DMS 273 treated with DMSO at 0.1 percent for 48 hours (cell line): ENCODE measurements around the gene MAPT.
A peak's percentile ranks its signal among the peaks of the same experiment; 100 is the strongest.

ENCODE experiments used
- DNase-seq: peaks from one replicate; lab custom pipeline; 2025; lab: John Stamatoyannopoulos, UW

MAPT gene

GRCh38 chr17:46028981-46029565 lies 134.7 kb downstream of the MAPT start:
- no peak for DNase-seq

DNA sequence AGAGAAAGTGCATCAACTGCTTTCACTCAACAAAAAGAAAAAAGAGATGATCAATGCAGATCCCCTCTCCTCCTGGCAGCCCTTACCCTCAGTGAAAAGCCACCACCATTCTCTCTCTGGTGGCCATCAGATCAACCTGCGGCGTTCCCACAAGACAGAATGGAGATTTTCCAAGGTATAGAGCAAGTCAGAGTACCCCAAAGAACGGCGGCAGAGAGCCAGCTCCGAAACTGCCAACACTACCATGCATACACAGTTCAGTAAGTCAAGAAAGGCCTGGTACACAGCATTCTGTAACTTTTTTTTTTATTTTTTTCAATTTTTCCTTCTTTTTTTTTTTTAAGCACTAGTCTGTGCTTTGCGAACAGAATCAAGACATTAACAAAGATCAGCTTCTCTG lies 135.3 kb downstream of the MAPT start:
- no peak for DNase-seq

DNA sequence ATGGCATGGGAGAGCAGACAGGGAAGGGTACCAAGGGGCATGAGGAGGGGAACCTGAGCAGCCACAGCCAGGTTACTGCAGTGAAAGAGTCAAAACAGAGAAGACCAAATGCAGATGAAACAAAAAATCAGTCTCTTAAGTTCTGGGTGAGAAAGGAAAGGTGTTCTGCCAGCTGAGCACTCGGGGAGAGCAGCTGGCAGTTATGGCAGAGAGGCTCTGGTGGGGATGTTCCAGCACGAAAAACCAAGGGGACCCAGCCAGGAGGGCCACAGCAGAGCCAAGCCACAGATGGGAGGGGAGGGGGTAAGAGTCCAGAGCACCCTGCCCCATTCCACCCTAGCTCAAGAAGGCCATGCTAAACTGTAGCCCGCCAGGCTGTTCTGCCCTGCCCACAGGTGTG lies 136.4 kb downstream of the MAPT start:
- no peak for DNase-seq

DNA sequence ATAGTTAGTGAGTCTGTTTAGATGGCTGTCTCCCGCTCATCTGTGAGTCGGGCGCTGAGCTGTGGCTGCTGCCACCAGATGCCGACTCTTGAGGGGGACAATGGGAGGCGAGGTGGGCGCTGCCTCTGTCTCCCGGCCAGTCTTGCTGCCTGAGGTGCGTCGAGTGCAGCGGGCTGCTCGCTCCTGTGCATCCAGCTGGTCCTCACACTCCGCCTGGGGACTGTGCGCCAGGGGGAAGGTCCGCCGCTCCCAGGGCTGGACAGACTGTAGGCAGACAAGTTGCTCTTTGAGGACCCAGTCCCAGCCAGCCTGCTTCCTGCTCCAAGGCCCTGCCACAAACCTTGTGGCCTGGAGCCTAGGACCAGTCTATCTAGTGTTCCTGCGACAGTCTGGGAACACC lies 137.1 kb downstream of the MAPT start:
- DNase-seq: no peak

DNA sequence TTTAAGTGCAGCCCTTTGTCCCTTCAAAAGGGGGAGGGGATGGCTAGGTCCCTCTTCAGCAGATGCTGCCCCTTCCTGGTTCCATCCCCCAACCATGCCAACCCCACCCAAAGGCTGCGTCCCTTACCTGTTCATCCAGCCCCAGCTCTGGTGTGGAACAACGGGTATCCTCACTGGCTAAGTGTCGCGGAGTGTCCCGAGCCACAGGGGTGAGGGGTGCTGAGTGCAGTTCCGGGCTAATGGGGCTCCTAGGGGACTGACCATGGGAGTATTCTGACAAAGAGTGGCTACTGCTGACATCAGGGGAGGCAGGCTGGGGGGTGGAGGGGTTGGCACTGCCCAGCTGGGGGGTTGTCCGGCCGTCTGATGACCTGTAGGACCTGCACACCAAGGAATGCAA lies 137.6 kb downstream of the MAPT start:
- DNase-seq: no peak

GRCh38 chr17:46032909-46033308 lies 138.6 kb downstream of the MAPT start:
- DNase-seq: no peak

DNA sequence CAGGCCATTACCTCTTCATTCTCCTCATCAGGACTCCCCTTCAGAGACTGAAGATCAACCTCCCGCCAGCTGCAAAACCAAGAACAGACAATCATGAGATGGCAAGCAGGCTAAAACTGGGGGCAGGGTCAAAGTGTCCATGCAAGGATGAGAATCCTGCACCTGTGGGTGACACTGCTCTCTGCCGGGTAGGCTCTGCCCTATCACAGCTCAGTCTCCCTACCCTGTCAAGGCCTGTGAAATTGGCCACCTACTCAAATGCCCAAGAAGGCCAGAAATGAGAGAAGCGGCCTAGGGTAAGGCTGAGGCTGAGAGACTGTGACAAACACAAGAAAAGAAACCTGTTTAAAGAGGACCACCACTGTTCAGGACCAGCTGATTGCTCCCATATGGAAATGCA lies 139.0 kb downstream of the MAPT start:
- no peak for DNase-seq

DNA sequence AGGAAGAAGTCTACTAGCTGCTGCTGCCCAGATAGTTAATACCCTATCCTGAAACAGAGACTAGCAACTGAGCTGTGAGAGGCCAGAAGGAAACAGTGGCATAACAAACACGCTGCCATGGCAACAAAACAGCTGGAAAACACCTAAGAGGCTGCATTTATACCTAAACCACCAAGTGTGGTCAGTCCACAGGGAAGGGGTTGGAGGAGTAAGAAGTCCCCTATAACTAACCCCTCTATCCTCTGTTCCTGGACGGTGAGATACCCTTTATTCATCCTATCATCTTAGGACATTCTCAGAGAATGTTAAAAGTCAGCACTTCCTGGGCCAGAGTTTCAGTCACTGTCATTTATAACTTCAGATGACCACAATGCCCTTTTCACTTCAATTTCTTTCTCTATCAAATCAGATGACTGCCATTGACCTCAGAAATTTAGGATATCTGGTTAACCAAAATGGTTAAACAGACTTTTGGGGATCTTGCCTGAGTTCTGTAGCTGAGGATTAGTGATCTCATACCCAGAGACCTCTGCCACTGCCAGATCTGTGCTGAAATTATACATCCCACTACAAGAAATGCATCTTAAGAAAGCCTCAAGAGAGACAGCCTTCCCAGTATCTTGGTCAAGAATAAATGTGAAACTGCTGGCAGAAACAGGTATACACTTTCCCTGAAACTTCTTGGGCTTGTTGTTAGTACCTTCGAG lies 140.9 kb downstream of the MAPT start:
- DNase-seq: no peak

DNA sequence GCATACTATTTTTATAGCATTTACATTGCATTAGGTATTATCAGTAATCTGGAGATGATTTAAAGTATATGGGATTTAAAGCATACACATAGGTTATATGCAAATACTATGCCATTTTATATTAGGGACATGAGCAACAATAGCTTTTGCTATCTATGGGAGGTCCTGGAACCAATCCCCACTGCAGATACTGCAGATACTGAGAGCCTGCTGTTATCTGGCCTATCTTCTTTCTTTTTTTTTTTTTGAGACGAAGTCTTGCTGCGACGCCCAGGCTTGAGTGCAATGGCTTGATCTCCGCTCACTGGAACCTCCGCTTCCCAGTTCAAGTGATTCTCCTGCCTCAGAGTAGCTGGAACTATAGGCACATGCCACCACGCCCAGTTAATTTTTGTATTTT lies 142.1 kb downstream of the MAPT start:
- DNase-seq: no peak

DNA sequence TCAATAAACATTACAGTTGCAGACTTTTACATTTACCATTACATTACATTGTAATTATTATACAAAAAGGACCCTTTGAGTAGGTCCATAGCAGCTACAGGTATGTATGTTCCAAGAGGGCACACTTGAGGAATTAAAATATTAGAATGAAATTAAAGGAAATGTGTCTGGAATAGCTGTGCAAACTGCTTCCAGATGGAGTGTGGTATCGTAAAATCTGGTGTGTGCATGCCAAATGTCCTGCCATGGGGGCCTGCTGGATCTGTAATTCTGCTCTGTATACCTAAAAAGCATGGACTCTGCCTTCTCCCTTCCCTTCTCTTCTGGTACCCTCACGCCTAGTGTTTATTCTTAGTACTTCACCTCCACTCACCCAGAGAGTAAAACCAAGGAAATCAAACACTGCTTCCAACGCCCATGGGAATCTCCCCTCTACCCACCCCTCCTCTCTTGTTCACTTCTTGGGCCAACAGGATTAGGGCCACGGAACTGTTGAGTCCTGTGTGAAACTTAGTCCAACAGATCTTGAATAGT lies 143.4 kb downstream of the MAPT start:
- no peak for DNase-seq

DNA sequence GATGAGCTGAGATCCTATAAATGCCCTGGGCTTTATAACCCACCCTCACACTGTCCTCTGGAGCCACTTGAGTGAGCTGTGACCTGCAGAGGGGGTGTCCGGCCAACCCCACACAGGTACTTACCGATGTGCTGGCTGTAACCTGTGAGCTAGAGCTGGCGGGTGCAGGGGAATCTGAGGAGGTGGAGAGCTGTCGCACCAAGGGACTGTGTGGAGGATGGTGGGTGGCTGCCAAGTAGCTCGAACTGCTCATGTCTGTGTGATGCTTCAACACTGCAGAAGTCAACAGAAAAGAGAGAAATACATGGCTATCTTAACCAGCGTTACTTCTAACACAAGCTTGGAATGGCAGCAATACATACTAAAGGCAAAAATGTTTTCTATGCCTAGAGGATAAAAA lies 144.1 kb downstream of the MAPT start:
- DNase-seq: no peak

DNA sequence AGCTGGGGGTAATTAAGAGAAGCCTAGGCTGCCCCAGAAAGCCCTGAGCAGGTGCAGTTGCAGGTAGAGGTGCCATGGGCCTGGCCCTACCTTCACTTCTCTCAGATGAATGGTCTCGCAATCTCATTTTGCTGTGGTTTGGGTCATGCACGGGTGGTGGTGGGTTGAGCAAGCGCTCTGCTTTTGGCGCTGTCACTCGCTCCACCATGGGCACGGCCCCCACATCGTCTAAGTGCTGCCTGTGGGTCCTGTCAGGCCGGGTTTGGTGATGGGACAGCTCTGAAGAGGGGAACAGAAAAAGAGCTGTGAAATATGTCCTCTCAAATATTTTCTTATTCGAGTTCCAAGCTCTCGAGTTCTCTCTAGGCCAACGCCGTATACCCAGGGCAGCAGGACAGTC lies 144.6 kb downstream of the MAPT start:
- no peak for DNase-seq

- no peak for DNase-seq
Observed at GRCh38 chr17:46039592-46040186, 145.3 kb downstream of the MAPT start.

- DNase-seq: no peak
Observed at GRCh38 chr17:46042246-46042645, 147.9 kb downstream of the MAPT start.

DNA sequence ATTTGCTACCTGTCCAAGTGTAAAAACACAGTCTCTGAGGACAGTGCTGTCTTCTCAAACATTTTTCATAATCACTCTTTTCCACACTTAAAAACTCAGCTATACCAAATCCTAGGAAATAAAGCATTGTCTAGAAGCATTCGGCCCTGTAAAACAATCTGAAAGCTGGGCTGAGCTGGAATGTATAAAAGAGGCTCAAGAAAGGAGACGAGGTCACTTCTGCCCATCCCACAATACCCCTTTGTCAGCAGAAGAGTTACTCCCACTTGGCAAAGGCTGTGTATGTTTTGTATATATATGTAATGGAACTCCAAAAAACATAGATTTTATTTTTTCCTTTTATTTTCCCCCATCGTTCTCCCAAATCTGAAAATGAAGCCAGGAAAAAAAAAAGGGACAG lies 148.6 kb downstream of the MAPT start:
- DNase-seq: no peak

DNA sequence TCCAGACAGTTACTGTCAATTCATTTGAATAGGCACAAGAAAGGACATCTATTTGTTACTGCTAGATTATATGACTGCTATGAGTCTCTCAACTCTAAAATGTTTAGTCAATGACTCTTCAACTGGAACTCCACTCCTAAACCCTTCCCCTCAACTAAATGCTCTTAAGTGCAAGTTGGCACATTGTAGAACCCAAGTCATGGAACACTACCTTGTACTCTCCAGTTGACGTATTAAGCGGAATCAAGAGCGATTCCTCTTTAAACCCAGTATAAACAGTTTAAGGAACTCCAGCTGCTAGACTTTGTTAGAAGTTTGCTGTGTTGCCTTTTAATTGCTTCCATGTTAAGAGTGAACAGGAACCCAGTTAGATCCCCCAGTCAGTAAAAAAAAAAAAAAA lies 149.3 kb downstream of the MAPT start:
- DNase-seq: no peak

DNA sequence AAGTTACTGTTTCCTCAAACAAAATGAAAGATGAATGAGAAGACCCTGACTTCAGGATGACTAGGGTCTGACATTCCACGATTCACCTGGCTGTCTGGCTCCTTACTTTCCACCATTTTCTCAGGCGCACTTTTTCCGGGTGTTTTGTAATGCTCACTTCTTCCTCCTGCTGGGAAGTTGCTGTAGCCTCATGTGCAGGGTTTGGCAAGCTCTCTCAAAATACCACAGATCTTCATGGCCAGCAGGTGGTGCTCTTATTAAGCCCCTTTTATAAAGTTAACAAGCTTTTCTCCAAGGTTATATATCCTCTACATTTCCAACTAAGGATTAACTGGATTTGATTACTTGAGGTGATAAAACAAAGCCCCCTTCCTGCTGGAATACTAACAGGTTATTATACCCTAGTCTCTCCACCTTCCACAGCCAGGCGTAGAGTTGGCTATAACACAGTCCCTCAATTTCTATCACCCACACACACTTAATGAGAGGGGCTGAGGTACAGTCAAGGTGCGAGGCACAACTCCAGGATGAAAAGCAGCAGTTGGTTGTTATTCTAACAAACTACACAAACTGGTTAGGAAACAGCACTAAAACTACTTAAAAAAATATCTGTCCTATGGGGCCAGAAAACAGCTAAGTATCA lies 150.1 kb downstream of the MAPT start:
- peak; percentile 69 for DNase-seq

DNA sequence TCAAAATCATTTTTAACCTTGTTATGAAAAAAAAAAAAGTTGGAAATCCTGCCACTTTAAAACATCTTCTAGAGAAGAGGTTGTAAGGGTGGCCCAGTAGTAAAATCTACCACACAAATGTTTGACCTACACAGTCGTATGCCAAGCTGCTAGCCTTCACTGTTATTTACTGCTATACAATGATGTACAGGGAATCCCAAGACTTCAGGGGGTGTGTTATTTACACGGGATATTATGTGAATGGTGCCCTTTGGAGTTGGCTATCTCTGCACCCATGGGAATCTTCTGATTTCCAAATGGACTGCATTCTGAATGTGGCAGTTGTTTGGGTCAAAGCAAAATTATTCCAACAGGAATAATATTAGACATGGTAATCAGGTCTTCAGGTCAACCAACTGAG lies 150.6 kb downstream of the MAPT start:
- no peak for DNase-seq

- no peak for DNase-seq
Observed at GRCh38 chr17:46045639-46046038, 151.3 kb downstream of the MAPT start.

DNA sequence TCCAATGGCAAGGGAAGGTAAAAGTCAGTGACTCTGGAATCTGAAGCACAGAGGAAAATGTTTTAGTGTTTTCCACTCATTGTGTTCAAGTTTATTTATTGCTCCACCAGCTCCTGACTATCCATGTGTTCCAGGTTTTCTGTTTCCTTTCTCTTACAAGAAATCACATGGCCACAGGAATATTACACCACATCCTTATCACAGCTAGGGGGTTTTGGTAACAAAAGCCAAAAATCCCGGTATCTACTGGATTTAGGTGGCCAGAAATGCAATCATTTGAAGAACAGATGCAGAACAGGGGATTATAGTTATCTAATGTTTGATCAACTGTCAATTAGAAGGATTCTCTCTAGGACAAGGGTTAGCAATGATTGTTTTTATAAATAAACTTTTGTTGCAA lies 152.6 kb downstream of the MAPT start:
- no peak for DNase-seq

GRCh38 chr17:46047398-46047797 lies 153.0 kb downstream of the MAPT start:
- DNase-seq: no peak

DNA sequence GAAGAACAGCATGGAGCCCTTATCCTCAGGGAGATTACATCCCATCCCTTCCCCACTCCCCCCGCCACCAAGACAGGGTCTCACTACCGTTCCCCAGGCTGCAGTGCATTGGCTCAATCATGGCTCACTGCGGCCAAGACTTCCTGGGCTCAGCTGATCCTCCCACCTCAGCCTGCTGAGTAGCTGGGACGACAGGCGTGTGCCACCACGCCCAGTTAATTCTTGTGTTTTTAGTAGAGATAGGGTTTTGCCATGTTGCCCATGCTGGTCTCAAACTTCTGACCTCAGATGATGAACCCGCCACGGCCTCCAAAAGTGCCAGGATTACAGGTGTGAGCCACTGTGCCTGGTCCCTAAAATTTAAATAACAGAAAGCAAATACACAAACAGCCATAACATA lies 153.5 kb downstream of the MAPT start:
- DNase-seq: no peak

DNA sequence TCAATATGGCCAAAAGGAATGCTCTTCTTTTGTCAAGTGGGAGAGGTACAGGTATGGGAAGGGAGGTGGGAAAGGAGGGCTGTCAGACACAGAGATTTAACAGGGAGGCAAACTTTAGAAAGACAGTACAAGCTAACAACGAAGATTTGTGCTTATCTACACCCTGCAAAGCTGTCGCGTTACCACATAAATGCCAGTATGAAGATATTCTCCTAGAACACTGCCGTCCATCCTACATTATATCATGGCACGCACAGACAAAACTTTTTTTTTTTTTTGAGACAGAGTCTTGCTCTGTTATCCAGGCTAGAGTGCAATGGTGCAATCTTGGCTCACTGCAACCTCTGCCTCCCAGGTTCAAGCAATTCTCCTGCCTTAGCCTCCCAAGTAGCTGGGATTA lies 155.3 kb downstream of the MAPT start:
- DNase-seq: no peak
